ENCODE results near the gene KRT34.
"Not testable (repeated sequence)": the region's sequence is repeated elsewhere in the genome, so short reads cannot be mapped to it uniquely, and the experiment has no call there.

The KRT34 gene

DNA sequence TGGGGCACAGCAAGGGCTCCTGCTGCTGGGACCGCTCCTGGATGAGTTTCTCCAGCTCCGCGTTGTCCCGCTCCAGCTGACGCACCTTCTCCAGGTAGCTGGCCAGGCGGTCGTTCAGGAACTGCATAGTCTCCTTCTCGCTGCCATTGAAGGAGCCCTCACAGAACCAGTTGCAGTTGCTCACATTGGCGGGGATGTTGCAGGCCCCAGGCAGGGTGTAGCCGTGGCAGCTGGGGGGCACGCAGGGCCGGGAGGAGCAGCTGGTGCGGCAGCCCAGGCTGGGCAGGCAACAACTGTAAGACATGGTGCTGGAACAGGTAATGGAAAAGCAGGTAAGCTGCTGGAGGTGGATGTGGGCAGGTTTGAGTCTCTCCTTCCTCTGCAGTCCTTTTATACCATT lies at the start of gene KRT34:
Gene KRT34, minus strand, starts transcription at position 364 of the 400 bp plus-strand sequence. Its CDS starts 60 bp downstream, at position 304.
- DNase-seq: not testable (repeated sequence)

DNA sequence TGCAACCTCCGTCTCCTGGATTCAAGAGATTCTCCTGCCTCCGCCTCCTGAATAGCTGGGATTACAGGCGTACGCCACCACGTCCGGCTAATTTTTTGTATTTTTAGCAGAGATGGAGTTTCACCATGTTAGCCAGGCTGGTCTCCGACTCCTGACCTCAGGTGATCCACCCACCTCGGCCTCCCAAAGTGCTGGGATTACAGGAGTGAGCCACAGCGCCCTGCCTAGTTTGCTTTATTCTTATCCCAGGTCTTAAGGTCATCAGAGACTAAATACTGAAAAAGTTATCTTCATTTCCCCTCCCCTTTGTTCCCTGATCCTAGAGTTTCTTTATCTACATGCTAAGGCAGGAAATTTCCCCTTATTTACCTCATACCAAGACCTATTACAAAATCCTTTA lies 48.3 kb upstream of the KRT34 start:
- not testable (repeated sequence) for DNase-seq

DNA sequence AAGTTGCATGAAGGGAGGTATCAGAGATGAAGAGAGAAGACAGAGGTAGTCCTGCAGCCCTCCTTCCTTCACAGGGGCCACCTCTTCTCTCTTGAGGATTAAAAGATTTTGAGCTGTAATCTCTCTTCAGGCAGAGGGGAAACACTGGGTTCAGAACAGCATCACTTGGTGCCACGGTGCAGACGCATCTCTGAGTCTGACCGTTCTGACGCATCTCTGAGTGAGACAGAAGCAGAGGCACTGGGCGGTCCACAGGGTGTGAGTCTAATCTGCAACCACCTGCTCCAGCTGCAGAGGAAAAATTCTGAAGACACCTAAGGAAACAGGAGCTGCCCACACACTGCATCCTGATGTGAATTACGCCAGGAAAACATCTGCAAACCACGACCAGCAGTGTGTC lies 47.6 kb upstream of the KRT34 start:
- no peak for DNase-seq

DNA sequence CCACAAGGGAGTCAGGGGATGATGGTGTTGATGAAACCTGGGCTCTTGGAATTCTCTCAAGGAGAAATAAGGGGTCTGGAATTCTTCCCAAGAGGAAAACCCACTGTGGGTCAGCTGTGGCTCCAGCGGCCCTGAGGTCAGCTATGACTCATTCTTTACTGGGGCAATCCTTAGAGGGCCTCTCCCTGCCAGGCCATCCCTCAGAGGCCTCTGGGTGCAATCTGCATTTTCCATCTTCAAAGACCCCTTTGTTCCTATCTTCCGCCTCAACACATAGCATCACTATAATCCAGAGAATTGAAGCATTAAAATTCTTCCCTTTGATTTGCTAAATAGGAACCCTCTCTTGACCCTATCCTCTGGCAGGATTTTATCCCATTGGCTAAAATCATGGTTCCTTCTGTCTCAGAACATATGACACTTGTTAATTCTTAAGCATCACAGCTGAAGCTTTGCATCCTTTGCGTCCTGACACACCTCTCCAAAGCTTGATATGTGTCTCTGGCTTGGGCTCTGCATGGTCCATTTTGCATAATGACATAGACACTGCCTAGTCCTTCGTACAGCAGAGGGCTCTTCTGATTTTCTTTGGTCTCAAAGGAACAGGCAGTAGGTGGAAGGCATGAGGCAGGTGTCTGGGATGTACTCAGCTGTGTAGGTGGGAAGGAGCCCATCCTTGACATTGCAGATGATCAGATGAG lies 46.6 kb upstream of the KRT34 start:
- DNase-seq: no peak

DNA sequence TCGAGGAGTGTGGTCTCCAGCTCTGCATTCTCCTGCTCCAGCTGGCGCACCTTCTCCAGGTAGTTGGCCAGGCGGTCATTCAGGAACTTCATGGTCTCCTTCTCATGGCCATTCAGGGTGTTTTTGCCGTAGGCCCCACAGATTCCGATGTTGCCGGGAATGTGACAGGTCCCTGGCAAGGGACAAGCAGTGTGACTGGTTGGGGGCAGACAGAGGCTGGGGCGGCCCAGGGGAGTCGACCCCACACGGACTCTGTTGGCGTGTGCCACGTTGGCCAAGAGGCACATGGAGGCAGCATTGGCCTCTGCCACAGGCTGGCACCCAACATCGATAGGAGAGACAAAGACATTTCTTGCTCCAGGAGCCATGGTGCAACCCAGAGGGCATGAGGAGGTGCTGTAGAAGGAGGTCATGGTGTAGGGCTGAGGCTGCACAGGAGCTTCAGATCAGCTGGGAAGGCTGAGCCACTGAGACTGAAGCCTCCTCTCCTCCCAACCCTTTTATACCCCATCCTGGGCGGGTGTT lies 42.1 kb upstream of the KRT34 start, which contains the start of gene KRT37:
Gene KRT37, minus strand, starts transcription at position 475 of the 525 bp plus-strand sequence. Its CDS starts 62 bp downstream, at position 413.
- DNase-seq: no peak

DNA sequence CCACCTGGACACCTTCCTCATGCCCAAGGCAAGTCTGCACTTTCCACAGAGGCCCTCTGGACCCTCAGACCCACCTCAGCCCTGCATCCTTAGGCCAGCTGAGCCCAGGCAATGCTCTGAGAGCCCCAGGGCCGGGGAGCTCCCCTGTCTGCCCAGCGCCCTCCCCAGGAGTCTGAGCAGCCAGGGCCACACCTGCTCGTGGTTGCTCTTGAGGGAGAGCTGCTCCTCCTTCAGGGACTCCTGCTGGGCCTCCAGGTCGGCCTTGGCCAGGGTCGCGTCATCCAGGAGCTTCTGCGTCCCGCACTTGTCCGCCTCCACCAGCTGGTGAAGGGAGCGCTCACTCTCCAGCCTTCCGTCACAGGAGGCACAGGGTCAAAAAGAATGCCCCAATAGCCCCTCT lies 40.5 kb upstream of the KRT34 start:
- DNase-seq: not testable (repeated sequence)

DNA sequence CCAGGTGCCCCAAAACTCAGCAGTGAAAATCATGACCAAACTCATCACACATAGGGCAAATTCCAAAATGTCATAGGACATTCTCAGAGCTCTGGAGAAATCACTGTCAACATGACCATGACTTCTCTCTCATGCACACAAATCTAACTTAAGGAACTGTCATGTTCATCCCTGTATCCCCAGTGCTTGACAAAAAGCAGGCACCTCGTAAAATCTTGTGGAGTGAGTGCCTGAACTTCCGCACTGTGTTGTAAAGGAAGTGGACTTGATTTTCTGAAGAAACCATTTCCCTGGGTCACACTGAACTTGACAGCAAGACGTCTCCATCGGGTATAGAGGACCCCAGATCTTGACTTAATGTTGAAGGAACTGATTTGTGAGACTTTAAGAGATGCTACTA lies 39.5 kb upstream of the KRT34 start:
- DNase-seq: no peak

DNA sequence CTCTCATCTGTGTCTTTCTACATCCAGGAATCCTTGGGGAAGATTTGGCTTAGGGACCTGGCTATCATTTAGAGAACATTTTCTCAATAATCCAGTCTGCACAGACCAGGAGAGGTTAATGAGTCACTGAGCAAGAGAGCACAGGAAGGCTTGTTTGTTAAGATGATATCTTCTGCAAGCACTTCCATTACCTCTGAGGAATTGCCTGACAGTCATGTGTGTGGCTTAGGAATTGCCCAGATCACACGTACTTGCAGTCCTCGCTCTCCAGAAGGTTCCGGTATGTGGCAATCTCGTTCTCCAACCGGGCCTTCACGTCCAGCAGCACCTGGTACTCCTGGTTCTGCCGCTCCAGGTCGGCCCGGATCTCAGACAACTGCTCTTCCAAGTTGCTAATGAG lies 39.0 kb upstream of the KRT34 start:
- DNase-seq: no peak

DNA sequence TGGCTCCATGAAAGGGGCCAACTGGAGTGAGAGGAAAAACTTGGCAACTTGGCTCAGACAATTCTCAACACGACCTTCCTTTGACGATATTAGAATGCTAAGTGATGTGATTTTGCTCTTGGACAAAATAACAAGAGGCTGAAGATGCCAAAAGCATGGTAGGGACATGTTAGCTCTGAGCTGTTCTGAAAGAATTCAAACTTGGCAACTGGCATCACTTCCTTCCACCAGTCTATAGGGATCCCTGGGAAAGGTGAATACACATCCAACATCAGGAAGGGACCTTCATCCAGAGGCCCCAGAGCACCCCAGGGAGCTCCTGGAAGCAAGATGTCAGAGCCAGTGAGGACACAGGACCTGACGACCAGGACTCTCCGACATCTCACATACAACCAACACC lies 38.0 kb upstream of the KRT34 start:
- no peak for DNase-seq

DNA sequence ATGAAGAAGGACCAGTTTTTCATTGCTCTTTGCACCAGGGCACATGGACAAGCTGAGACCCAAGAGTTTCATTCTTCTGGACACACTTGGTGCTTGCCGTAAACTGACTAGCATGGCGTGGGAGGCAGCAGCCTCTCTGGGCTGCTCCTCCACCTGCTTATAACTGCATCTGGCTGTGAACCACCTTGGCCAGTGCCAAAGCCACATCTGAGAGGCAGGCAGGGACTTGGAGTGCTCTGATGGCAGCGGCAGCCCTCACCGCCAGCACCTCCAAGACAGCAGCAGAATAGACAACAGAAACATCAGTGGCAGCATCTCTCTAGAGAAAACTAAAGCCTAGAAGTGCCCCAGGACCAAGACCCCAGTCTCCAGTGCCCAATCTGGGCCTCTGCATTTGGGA lies 37.6 kb upstream of the KRT34 start:
- DNase-seq: no peak

DNA sequence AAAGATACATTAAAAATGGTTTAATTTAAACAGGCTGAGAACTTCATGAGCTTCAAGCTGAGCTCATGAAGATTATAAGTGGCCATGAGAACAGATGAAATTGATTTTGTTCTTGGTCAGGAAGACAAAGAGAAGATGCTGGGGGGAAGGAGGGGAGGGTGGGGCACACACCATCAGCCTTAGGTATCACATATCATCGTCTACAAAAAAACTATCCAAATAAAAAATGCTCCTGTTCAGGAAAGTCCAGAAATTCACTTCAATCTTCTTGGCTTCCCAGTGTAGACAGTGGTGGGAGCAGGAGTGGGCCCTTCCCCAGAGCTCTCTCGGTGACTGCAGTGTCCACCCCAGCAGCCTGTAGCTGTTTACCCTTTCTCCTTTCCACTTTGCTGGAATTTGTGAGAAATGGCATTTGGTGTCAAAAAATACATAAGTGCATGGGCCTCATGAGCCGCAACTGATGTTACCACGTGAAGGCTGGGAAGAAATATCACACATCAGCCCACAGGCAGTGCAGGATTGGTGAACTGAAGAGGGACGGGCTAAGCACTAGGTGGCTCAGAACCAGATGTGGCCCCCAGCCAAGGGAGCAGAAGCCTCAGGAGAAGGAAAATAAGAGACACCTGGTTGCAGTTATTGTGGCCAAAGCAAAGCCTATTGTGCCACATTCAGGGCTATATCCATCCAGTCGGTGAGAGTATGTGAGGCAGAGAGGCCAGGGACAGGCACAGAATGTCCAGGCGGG lies 36.2 kb upstream of the KRT34 start:
- no peak for DNase-seq

DNA sequence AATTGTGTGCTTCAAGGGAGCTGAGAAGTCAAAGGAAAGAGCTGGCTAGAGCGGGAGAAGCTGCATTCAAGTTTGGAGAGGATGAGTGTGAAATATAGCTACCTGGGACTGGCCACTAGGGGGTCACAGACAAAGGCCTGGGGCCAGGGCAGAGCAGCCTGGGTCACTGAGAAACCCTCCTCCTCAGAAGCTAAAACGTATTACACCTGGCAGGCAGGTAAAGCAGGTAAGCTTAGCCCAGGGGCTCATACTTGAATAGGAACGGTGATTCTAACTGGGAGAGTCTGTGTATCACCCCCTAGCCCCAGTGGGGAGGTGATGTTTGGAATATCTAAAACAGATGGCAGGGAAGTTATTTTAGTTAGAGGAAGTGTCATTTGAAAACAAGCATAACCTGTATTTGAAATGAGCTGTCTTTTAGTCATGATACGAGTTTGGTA lies 35.5 kb upstream of the KRT34 start:
- DNase-seq: no peak

DNA sequence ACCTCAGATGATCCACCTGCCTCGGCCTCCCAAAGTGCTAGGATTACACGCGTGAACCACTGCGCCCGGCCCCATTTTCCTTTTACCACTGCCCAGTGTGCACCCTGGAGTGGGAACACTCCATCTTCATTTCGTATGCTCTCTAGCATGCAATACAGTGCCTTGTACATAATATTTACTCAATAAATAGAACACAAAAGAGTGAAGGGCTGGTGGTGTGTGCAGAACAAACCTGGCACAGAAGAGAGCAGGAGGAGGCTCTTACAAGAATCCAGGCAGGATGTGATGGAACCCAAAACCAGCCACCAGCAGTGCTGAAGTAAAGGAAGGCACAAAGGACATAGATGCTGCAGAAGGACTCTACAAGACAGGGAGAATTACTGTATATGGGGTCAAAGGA lies 35.0 kb upstream of the KRT34 start:
- no peak for DNase-seq

DNA sequence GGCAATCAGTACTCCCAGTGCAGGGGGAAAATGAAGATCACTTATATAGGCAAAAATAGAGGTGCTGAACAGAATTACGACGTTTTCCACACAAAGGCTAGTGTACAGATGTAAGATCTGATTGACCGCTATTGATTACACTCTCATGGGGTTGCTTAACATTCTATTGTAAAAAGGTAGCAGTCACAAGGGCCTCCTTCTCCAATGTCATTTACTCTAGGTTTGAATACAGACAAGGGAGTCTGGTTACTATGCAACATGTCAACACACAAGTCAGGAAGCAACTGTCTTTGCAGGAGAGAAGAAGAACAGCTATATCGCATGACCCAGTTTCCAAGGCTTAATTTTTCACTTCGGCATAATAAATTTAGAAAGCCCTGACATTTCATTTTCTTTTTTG lies 34.4 kb upstream of the KRT34 start:
- DNase-seq: no peak

DNA sequence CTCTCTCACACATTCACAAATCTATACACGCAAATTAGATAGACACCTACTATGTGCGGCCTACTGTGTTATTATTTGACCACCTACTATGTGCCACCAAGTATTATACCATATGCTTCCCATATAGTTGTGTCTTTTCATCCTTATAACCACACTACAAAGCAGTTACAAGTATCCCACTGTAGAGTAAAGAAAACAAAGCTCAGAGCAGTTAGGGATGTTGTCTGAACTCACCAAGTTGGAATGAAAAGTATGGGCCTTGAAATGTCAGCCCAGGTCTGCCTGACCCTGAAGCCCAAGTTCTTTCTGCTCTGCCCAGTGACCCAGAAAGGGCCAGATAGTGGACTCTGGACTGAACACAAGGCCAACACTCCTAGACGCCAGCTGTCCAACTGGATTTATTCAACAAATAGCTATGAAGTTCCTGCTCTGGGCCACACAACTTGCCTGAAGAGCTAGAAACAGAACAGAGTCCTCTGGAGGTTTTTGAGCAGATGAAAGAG lies 33.8 kb upstream of the KRT34 start:
- DNase-seq: no peak

DNA sequence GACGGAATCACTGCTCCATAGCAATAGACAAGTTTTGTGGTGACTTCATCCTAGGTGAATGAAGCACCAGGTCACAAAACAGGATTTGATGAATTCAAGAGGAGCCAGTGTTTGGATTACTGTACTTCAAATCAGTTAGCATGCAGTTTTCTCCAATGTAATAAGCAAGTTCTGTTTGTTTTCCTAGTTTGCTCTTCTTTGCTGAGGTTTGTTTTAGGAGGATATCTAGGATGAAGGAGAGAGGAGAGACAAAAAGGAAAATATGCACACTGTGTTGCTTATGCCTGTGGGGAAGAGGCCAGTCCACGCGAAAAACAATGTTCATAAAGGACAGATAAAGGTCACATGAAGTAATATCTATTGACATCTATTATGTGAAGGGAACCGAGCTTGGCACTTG lies 33.3 kb upstream of the KRT34 start:
- DNase-seq: no peak

DNA sequence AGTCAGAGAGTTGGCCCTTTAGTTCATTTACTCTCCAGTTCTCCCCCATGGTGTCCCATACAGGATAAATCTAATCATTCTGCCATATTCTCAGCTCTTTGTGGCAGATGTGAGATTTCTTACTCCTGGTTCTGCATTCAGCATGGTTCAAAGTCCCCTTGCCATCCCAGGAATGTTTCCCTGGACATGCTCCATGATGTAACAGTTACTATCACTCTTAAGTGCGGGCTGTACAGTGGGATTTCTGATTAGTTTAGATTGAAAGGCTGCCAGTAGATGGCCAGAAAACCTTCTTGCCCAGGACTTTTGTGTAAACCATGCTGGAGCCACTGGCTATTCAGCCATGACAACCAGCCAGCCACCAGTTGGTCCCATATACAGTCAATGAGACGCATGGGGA lies 31.9 kb upstream of the KRT34 start:
- DNase-seq: no peak

DNA sequence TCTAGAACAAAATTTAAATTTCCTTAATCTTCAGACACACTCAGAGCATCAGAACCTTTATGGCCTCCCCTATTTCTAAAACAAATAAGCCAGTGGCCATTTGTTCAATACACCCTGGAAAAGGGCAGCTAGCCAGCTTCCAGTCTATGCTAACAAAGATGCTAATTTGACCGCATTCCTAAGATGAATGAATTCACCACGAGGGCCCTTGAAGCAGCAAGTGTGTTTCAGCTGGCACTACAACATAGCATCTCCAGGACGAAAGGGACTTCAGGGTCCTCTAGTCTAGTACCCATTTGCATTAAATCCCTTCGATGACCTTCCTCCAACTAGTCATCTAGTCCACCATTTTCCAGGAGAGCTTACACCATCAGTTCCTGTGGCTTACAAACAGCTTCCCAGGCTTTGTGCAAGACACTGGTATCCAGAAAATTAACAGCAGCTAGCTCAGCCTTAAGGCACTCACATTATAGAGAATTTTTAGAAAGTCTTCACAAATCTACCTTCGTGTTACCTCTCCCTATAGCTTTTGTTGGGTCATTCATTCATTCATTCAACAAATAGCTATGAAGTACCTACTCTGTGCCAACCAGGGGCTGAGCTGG lies 31.3 kb upstream of the KRT34 start:
- peak in 1 of 56 donors; percentile 14 for DNase-seq

DNA sequence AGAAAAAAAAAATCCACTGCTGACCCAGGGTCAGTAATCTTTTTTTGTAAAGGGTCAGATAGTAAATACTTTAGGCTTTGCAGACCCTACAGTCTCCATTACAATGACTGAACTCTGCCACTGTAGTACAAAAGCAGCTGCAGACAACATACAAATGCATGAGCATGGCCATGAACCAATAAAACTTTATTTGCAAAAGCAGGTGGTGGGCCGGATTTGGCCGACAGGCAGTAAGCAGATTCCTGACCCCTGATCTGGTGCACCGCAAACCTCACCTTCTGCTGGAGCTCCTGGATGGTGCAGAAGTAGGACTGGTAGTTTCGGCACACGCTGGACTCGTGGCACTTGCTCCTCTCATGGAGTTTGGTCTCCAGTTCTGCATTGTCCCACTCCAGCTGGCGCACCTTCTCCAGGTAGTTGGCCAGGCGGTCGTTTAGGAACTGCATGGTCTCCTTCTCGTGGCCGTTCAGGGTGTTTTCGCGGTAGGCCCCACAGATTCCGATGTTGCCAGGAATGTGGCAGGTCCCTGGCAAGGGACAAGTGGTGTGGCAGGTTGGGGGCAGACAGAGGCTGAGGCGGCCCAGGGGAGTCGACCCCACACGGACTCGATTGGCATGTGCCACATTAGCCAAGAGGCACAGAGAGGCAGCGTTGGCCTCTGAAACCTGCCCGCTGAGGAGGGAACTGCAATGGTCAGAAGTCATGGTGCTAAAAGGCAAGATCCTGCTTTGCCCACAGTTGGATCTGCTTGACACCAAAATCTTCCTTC lies 29.1 kb upstream of the KRT34 start:
- DNase-seq: no peak

DNA sequence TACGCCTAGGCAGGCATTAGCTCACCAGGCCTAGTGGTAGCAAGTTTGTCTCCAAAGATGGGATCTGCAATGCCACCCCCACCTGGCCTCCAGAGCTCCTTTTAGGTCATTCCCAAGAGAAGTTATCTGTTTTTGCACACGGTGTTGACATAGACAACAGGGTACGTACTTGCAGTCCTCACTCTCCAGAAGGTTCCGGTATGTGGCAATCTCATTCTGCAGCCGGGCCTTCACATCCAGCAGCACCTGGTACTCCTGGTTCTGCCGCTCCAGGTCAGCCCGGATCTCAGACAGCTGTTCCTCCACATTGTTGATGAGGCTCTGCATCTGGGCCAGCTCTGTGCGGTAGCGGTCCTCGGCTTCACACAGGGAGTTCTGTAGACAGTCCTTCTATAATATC lies 25.1 kb upstream of the KRT34 start:
- DNase-seq: no peak

DNA sequence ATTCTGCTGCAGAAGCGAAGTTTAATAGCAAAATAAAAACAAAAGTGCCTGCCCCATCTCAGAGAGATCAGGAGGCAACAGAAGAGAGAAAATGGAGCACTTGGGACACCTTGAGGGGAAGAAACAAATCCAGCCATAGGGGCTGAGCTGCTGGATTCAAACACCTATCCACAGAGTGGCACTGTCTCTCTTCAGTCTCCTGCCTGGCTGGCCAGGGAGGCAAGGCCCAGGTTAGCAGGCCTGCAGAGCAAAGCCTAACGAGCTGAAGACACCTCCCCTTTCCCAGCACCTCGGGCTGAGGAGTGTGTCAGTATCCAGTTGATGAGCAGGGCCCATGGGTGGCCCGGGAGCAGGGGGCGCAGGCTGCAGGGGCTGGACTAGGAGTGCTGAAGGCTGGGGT lies 24.1 kb upstream of the KRT34 start:
- no peak for DNase-seq
